Testis (tissue), 2 donors: ENCODE measurements around the gene TENM4.

ENCODE experiments used
- CTCF ChIP-seq, 3 experiments: fragments of 450-650 bp in 2 of 3; fragments of 200-600 bp in 1 of 3; sonication (generic) in 1 of 3; IDR thresholded peaks; one replicate each; pipeline ENCODE4 v1.5.1; 2016 to 2019; ENCODE audit warnings: antibody characterized with exemption in 3 of 3, mild to moderate bottlenecking in 2 of 3, moderate library complexity in 1 of 3
- POLR2A ChIP-seq: fragments of 450-650 bp; IDR thresholded peaks from one replicate; pipeline ENCODE4 v1.6.1; 2017; ENCODE audit warnings: antibody characterized with exemption, mild to moderate bottlenecking, moderate library complexity

- TF ChIP-seq CTCF (IDR thresholded peaks at IDR 0.05), result no peak
- TF ChIP-seq POLR2A, result no peak
Observed at GRCh38 chr11:78977009-78977408, 463.8 kb downstream of the TENM4 start.
